Measurements from ENCODE around the gene CSF3R.
A peak's percentile ranks its signal among the peaks of the same experiment; 100 is the strongest.
"Not testable (repeated sequence)": the region's sequence is repeated elsewhere in the genome, so short reads cannot be mapped to it uniquely, and the experiment has no call there.

CSF3R gene

GRCh38 chr1:36503733-36504132 lies 21.0 kb upstream of the CSF3R start:
- H3K4me3 ChIP-seq (ENCODE audit: low read depth, low read length), result no peak overlapping the region
- TF ChIP-seq, protein P1, sequence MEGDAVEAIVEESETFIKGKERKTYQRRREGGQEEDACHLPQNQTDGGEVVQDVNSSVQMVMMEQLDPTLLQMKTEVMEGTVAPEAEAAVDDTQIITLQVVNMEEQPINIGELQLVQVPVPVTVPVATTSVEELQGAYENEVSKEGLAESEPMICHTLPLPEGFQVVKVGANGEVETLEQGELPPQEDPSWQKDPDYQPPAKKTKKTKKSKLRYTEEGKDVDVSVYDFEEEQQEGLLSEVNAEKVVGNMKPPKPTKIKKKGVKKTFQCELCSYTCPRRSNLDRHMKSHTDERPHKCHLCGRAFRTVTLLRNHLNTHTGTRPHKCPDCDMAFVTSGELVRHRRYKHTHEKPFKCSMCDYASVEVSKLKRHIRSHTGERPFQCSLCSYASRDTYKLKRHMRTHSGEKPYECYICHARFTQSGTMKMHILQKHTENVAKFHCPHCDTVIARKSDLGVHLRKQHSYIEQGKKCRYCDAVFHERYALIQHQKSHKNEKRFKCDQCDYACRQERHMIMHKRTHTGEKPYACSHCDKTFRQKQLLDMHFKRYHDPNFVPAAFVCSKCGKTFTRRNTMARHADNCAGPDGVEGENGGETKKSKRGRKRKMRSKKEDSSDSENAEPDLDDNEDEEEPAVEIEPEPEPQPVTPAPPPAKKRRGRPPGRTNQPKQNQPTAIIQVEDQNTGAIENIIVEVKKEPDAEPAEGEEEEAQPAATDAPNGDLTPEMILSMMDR (conservative IDR thresholded peaks at IDR 0.05; ENCODE audit: low read depth, low read length), result no peak
- DNase-seq (ENCODE audit: low read depth), result no peak

DNA sequence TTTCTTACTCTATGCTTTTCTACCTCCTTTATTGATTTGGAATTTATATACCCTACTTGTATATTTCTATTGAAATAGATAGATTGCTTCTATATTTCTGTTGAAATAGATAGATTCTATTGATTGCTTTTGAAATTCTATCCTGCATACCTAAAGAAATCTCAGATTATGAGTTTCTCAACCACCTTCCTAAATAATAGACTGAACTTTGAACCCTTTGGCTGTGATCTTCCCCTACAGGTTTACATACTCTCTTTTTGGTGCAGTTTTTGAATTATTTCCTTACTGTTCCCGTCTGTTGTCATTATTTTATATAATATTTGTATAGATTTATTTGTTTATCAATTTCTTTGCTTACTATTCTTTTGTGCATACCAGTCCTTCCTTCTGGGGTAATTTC lies 20.4 kb upstream of the CSF3R start:
- TF ChIP-seq, protein P1 (conservative IDR thresholded peaks at IDR 0.05; ENCODE audit: low read depth, low read length), result no peak
- no peak for DNase-seq (ENCODE audit: low read depth)
- H3K4me3 ChIP-seq (ENCODE audit: low read depth, low read length), result no peak overlapping the region

DNA sequence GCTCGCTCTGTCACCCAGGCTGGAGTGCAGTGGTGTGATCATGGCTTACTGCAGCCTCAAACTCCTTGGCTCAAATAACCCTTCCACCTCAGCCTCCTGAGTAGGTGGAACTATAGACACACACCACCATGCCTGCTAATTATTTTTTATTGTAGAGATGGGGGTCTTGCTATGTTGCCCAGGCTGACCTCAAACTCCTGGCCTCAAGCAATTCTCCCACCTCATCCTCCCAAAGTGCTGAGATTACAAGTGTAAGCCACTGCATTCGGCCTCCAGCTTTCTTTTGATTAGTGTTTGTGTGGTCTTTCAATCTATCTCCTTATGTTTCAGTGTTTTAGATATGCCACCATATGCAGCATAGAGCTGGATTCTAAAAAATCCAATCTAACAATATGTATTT lies 19.9 kb upstream of the CSF3R start:
- H3K4me3 ChIP-seq (ENCODE audit: low read depth, low read length), result no peak overlapping the region
- TF ChIP-seq, protein P1 (conservative IDR thresholded peaks at IDR 0.05; ENCODE audit: low read depth, low read length), result no peak
- DNase-seq (ENCODE audit: low read depth), result no peak

GRCh38 chr1:36501911-36502310 lies 19.2 kb upstream of the CSF3R start:
- H3K4me3 ChIP-seq (ENCODE audit: low read depth, low read length); DNase-seq (ENCODE audit: low read depth): not testable (repeated sequence)

DNA sequence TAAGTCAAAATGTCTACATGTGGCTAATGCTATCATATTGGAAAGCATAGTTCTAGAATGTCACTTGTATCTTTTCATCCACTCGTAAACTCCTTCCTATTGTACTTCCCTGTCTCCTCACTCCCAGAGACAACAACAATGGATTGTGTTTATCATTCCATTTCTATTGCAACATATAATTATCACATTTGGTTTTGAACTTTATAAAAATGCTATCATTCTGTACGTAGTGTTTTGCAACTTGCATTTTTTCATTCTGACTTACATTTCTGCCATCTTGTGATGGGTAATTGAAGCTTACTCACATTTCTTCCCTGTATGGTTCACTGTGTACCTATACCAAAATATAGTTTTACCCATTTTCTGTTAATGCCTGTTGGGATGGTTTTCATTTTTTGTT lies 14.5 kb upstream of the CSF3R start:
- peak; percentile 28 for DNase-seq (ENCODE audit: low read depth)
- TF ChIP-seq, protein P1 (conservative IDR thresholded peaks at IDR 0.05; ENCODE audit: low read depth, low read length), result no peak
- no peak overlapping the region for H3K4me3 ChIP-seq (ENCODE audit: low read depth, low read length)

- DNase-seq (ENCODE audit: low read depth), result no peak
- no peak overlapping the region for H3K4me3 ChIP-seq (ENCODE audit: low read depth, low read length)
- TF ChIP-seq, protein P1 (conservative IDR thresholded peaks at IDR 0.05; ENCODE audit: low read depth, low read length), result no peak
These were observed 12.3 kb upstream of the CSF3R start for GRCh38 chr1:36494971-36495370.

GRCh38 chr1:36493524-36493923 lies 10.8 kb upstream of the CSF3R start:
- no peak for DNase-seq (ENCODE audit: low read depth)
- no peak overlapping the region for H3K4me3 ChIP-seq (ENCODE audit: low read depth, low read length)
- TF ChIP-seq, protein P1 (conservative IDR thresholded peaks at IDR 0.05; ENCODE audit: low read depth, low read length), result no peak

GRCh38 chr1:36492491-36492890 lies 9.8 kb upstream of the CSF3R start:
- no peak overlapping the region for H3K4me3 ChIP-seq (ENCODE audit: low read depth, low read length)
- no peak for DNase-seq (ENCODE audit: low read depth)
- TF ChIP-seq, protein P1 (conservative IDR thresholded peaks at IDR 0.05; ENCODE audit: low read depth, low read length), result no peak

- H3K4me3 ChIP-seq (ENCODE audit: low read depth, low read length); DNase-seq (ENCODE audit: low read depth): not testable (repeated sequence)
These were observed 6.7 kb upstream of the CSF3R start for GRCh38 chr1:36489258-36490051.
